ENCODE data around the gene GNL3. TPM values are rescaled to one million over a fixed set of nuclear protein-coding genes. Genes with fewer than 3 reads are reported as not detected.
A peak's percentile ranks its signal among the peaks of the same experiment; 100 is the strongest.

The GNL3 gene
- total RNA-seq, 5 donors from 2014 or later (not counting 1 experiment from before 2014, with no cell fraction given): 77.1 to 110 (median 86.6) TPM

GRCh38 chr3:52651592-52651991, 34.2 kb upstream of the GNL3 start:
- no peaks in the 10 kb centered on the region for H3K9me3 ChIP-seq
- no peak for DNase-seq
- Mint-ChIP-seq H3K27me3 (no peaks in the 10 kb centered on the region), H3K27ac (no peak overlapping the region), H3K36me3 (peaks cover 60% of the 10 kb centered on the region), H3K4me1 (peaks cover 0 to 6% (median 0%) of the 10 kb centered on the region in 3 donors), H3K9me3 (no peaks in the 10 kb centered on the region), H3K4me3 (no peak overlapping the region)
- H3K4me3 ChIP-seq (ENCODE audit: control insufficient read depth in 1 of 2, extremely low read depth in 1 of 2, low read length in 1 of 2): no peak overlapping the region
- ChIA-PET CTCF (no interaction called here), POLR2A (interaction anchor here (0.6 to 0.8 kb wide), 3 partner anchors 26 to 398 kb away, joined by 3 to 4 read pairs (median 3); no protein-coding TSS in a partner anchor)
- H3K36me3 ChIP-seq (ENCODE audit: control insufficient read depth in 2 of 2, extremely low read depth in 1 of 2, insufficient read depth in 1 of 2, low read length in 1 of 2): peaks cover under 1 to 66% of the 10 kb centered on the region in 2 donors
- ATAC-seq (replicated peaks in 1 of 4): no peak
- no peak overlapping the region for H3K27ac ChIP-seq (ENCODE audit: low read length)
- no peaks in the 10 kb centered on the region for H3K4me1 ChIP-seq (ENCODE audit: control insufficient read depth in 1 of 2, extremely low read depth in 1 of 2, insufficient read depth in 2 of 2, low read length in 2 of 2)
- H3K27me3 ChIP-seq (replicated peaks in 1 of 2; ENCODE audit: control insufficient read depth in 2 of 2, extremely low read depth in 1 of 2, insufficient read depth in 2 of 2, low read length in 1 of 2): no peaks in the 10 kb centered on the region

- Mint-ChIP-seq H3K36me3 (peaks cover 34% of the 10 kb centered on the region), H3K27me3 (no peaks in the 10 kb centered on the region), H3K9me3 (no peaks in the 10 kb centered on the region), H3K4me1 (no peaks in the 10 kb centered on the region), H3K27ac (no peak overlapping the region), H3K4me3 (no peak overlapping the region)
- no peak overlapping the region for H3K27ac ChIP-seq (ENCODE audit: low read length)
- H3K27me3 ChIP-seq (replicated peaks in 1 of 2; ENCODE audit: control insufficient read depth in 2 of 2, extremely low read depth in 1 of 2, insufficient read depth in 2 of 2, low read length in 1 of 2): no peaks in the 10 kb centered on the region
- no peaks in the 10 kb centered on the region for H3K9me3 ChIP-seq
- H3K36me3 ChIP-seq (ENCODE audit: control insufficient read depth in 2 of 2, extremely low read depth in 1 of 2, insufficient read depth in 1 of 2, low read length in 1 of 2): peaks cover 0 to 69% of the 10 kb centered on the region in 2 donors
- CTCF ChIA-PET: no interaction called here
- no CpG with 5 or more reads among the region's 3 CpGs for WGBS (ENCODE audit: insufficient coverage)
- POLR2A ChIA-PET: no interaction called here
- no peak for DNase-seq
- H3K4me1 ChIP-seq (ENCODE audit: control insufficient read depth in 1 of 2, extremely low read depth in 1 of 2, insufficient read depth in 2 of 2, low read length in 2 of 2): no peaks in the 10 kb centered on the region
- ATAC-seq (replicated peaks in 1 of 4): no peak
- H3K4me3 ChIP-seq (ENCODE audit: control insufficient read depth in 1 of 2, extremely low read depth in 1 of 2, low read length in 1 of 2): no peak overlapping the region
Observed at GRCh38 chr3:52655895-52656294, 29.9 kb upstream of the GNL3 start.

GRCh38 chr3:52660046-52660445, 25.8 kb upstream of the GNL3 start:
- no CpG with 5 or more reads among the region's 3 CpGs for WGBS (ENCODE audit: insufficient coverage)
- POLR2A ChIA-PET: interaction anchor here in 1 of 2 donors (0.7 kb wide), 1 partner anchor 23 kb away, joined by 3 read pairs; no protein-coding TSS in a partner anchor
- Histone ChIP-seq H3K27ac (ENCODE audit: low read length) (no peak overlapping the region), H3K27me3 (replicated peaks in 1 of 2; ENCODE audit: control insufficient read depth in 2 of 2, extremely low read depth in 1 of 2, insufficient read depth in 2 of 2, low read length in 1 of 2) (no peaks in the 10 kb centered on the region), H3K4me1 (ENCODE audit: control insufficient read depth in 1 of 2, extremely low read depth in 1 of 2, insufficient read depth in 2 of 2, low read length in 2 of 2) (no peaks in the 10 kb centered on the region), H3K36me3 (ENCODE audit: control insufficient read depth in 2 of 2, extremely low read depth in 1 of 2, insufficient read depth in 1 of 2, low read length in 1 of 2) (peaks cover 0 to 68% of the 10 kb centered on the region in 2 donors), H3K4me3 (ENCODE audit: control insufficient read depth in 1 of 2, extremely low read depth in 1 of 2, low read length in 1 of 2) (no peak overlapping the region), H3K9me3 (no peaks in the 10 kb centered on the region)
- no peak overlapping the region for H3K27ac Mint-ChIP-seq
- CTCF ChIA-PET: no interaction called here
- H3K36me3 Mint-ChIP-seq: peaks cover 44% of the 10 kb centered on the region
- DNase-seq: no peak
- peaks cover 0 to 10% (median 0%) of the 10 kb centered on the region in 3 donors for H3K4me1 Mint-ChIP-seq
- no peaks in the 10 kb centered on the region for H3K9me3 Mint-ChIP-seq
- ATAC-seq (replicated peaks in 1 of 4): no peak
- no peaks in the 10 kb centered on the region for H3K27me3 Mint-ChIP-seq
- H3K4me3 Mint-ChIP-seq: no peak overlapping the region

- CTCF ChIA-PET: no interaction called here
- H3K36me3 Mint-ChIP-seq: peaks cover 38% of the 10 kb centered on the region
- no peaks in the 10 kb centered on the region for H3K9me3 Mint-ChIP-seq
Observed at GRCh38 chr3:52663098-52663497, 22.7 kb upstream of the GNL3 start.

GRCh38 chr3:52670621-52671521, 15.0 kb upstream of the GNL3 start:
- Histone ChIP-seq H3K4me3 (ENCODE audit: control insufficient read depth in 1 of 2, extremely low read depth in 1 of 2, low read length in 1 of 2) (no peak overlapping the region), H3K36me3 (ENCODE audit: control insufficient read depth in 2 of 2, extremely low read depth in 1 of 2, insufficient read depth in 1 of 2, low read length in 1 of 2) (peaks cover 13 to 48% of the 10 kb centered on the region in 2 donors), H3K4me1 (ENCODE audit: control insufficient read depth in 1 of 2, extremely low read depth in 1 of 2, insufficient read depth in 2 of 2, low read length in 2 of 2) (peaks cover 0 to 9% of the 10 kb centered on the region in 2 experiments), H3K27ac (ENCODE audit: low read length) (peak overlapping the region; percentile 49), H3K27me3 (replicated peaks in 1 of 2; ENCODE audit: control insufficient read depth in 2 of 2, extremely low read depth in 1 of 2, insufficient read depth in 2 of 2, low read length in 1 of 2) (no peaks in the 10 kb centered on the region), H3K9me3 (no peaks in the 10 kb centered on the region)
- Mint-ChIP-seq H3K4me3 (peak overlapping the region in 1 of 3 donors; percentile 42), H3K36me3 (peaks cover 39% of the 10 kb centered on the region), H3K9me3 (no peaks in the 10 kb centered on the region), H3K4me1 (peaks cover 27 to 34% (median 30%) of the 10 kb centered on the region in 3 donors), H3K27ac (peak overlapping the region; percentile 80 to 81), H3K27me3 (no peaks in the 10 kb centered on the region)
- ChIA-PET CTCF (no interaction called here), POLR2A (interaction anchor here in 1 of 2 donors (0.5 kb wide), 1 partner anchor 8 kb away, joined by 4 read pairs; no protein-coding TSS in a partner anchor)
- ATAC-seq (replicated peaks in 1 of 4) (peak; percentile 34 to 69 (median 60)), DNase-seq (peak in 2 of 35 experiments; percentile 11 to 51)
- 33% methylated on average over 1 of the region's 9 CpGs for WGBS (ENCODE audit: insufficient coverage)

More at GRCh38 chr3:52663098-52663497, 22.7 kb upstream of the GNL3 start:
- Histone ChIP-seq H3K36me3 (ENCODE audit: control insufficient read depth in 2 of 2, extremely low read depth in 1 of 2, insufficient read depth in 1 of 2, low read length in 1 of 2) (peaks cover 0 to 60% of the 10 kb centered on the region in 2 donors), H3K27ac (ENCODE audit: low read length) (no peak overlapping the region), H3K27me3 (replicated peaks in 1 of 2; ENCODE audit: control insufficient read depth in 2 of 2, extremely low read depth in 1 of 2, insufficient read depth in 2 of 2, low read length in 1 of 2) (no peaks in the 10 kb centered on the region), H3K4me3 (ENCODE audit: control insufficient read depth in 1 of 2, extremely low read depth in 1 of 2, low read length in 1 of 2) (no peak overlapping the region), H3K4me1 (ENCODE audit: control insufficient read depth in 1 of 2, extremely low read depth in 1 of 2, insufficient read depth in 2 of 2, low read length in 2 of 2) (no peaks in the 10 kb centered on the region), H3K9me3 (no peaks in the 10 kb centered on the region)
- H3K27me3 Mint-ChIP-seq: no peaks in the 10 kb centered on the region
- no peak overlapping the region for H3K27ac Mint-ChIP-seq
- DNase-seq (no peak), ATAC-seq (replicated peaks in 1 of 4) (no peak)
- H3K4me1 Mint-ChIP-seq: peaks cover 0 to 10% (median 3%) of the 10 kb centered on the region in 3 donors
- 100% methylated on average over 1 of the region's 3 CpGs for WGBS (ENCODE audit: insufficient coverage)
- POLR2A ChIA-PET: interaction anchor here in 1 of 2 donors (0.7 kb wide), 1 partner anchor 8 kb away, joined by 4 read pairs; no protein-coding TSS in a partner anchor
- no peak overlapping the region for H3K4me3 Mint-ChIP-seq

- Mint-ChIP-seq H3K4me3 (no peak overlapping the region), H3K9me3 (no peaks in the 10 kb centered on the region), H3K27ac (peak overlapping the region; percentile 67 to 80), H3K27me3 (no peaks in the 10 kb centered on the region), H3K4me1 (peaks cover 27 to 36% (median 34%) of the 10 kb centered on the region in 3 donors), H3K36me3 (peaks cover 46% of the 10 kb centered on the region)
- H3K27me3 ChIP-seq (replicated peaks in 1 of 2; ENCODE audit: control insufficient read depth in 2 of 2, extremely low read depth in 1 of 2, insufficient read depth in 2 of 2, low read length in 1 of 2): no peaks in the 10 kb centered on the region
- ATAC-seq (replicated peaks in 1 of 4) (no peak), DNase-seq (no peak)
- H3K9me3 ChIP-seq: no peaks in the 10 kb centered on the region
- WGBS (ENCODE audit: insufficient coverage): no CpG with 5 or more reads among the region's 1 CpG
- POLR2A ChIA-PET: no interaction called here
- H3K4me1 ChIP-seq (ENCODE audit: control insufficient read depth in 1 of 2, extremely low read depth in 1 of 2, insufficient read depth in 2 of 2, low read length in 2 of 2): peaks cover 0 to 9% of the 10 kb centered on the region in 2 experiments
- H3K4me3 ChIP-seq (ENCODE audit: control insufficient read depth in 1 of 2, extremely low read depth in 1 of 2, low read length in 1 of 2): no peak overlapping the region
- no peak overlapping the region for H3K27ac ChIP-seq (ENCODE audit: low read length)
- peaks cover 17 to 51% of the 10 kb centered on the region in 2 donors for H3K36me3 ChIP-seq (ENCODE audit: control insufficient read depth in 2 of 2, extremely low read depth in 1 of 2, insufficient read depth in 1 of 2, low read length in 1 of 2)
- CTCF ChIA-PET: no interaction called here
Observed at GRCh38 chr3:52671676-52672075, 14.2 kb upstream of the GNL3 start.
